K562 (cell line): ENCODE results near the gene CHN2. TPM values are rescaled to one million over a fixed set of nuclear protein-coding genes. Genes with fewer than 3 reads are reported as not detected.

Source experiments
- ETV1 ChIP-seq: fragments of 450-650 bp; conservative IDR thresholded peaks from 2 replicates; pipeline ENCODE4 v1.6.1; 2016; ENCODE audit warnings: missing genetic modification characterization, control low read depth, low read depth, missing compliant biosample characterization
- HES1 ChIP-seq: fragments of 450-650 bp; IDR thresholded peaks from 2 replicates; pipeline ENCODE4 v1.6.1; 2016; ENCODE audit warnings: low read depth, mild to moderate bottlenecking, moderate library complexity
- HMBOX1 ChIP-seq: sonication (generic); IDR thresholded peaks from 2 replicates; pipeline ENCODE4 v1.6.1; 2016
- NBN ChIP-seq: fragments of 450-650 bp; IDR thresholded peaks from 2 replicates; pipeline ENCODE4 v1.6.1; 2016; ENCODE audit warnings: low read depth, mild to moderate bottlenecking
- NR1H2 ChIP-seq: sonication (generic); formaldehyde crosslinking; IDR thresholded peaks from 2 replicates; pipeline ENCODE4 v1.4.0; 2020; ENCODE audit warnings: mild to moderate bottlenecking, missing genetic modification reagents
- RNF2 ChIP-seq: sonication (generic); IDR thresholded peaks from 2 replicates; pipeline ENCODE4 v1.6.1; 2016
- STAT5A ChIP-seq: IDR thresholded peaks from 2 replicates; pipeline ENCODE4 v1.6.1; 2012; ENCODE audit warnings: low read length, inconsistent platforms, borderline replicate concordance
- polyA plus RNA-seq, 8 experiments: library from polyadenylated mRNA; depleted of rRNA in 4 of 8; stranded (reverse) in 5 of 8; unstranded in 3 of 8; fragments of >200 nt; fragmentation: Nextera tagmentation in 2 of 8; fragmentation: Illumina TruSeq in 1 of 8; extraction: Ambion mirVana in 2 of 8; extraction: Trizol in 1 of 8; gene quantifications; 2 replicates each; pipeline versions ENCODE4 v1.2.1 to v1.2.3, GENCODE V29; 2011 to 2014; ENCODE audit warnings: inconsistent platforms in 1 of 8, missing spikeins in 1 of 8
- total RNA-seq, 7 experiments: library from RNA; depleted of rRNA in 6 of 7; stranded (reverse); fragments of >200 nt in 6 of 7; fragmentation: Illumina TruSeq in 2 of 7; extraction: Trizol in 2 of 7; gene quantifications; 2 replicates each; pipeline versions ENCODE4 v1.2.1 to v1.2.3, GENCODE V29; 2011 to 2021; ENCODE audit warnings: low replicate concordance in 1 of 7
- TF ChIP-seq, protein P1 (sequence below): sonication (generic); formaldehyde crosslinking; IDR thresholded peaks from 2 replicates; pipeline ENCODE4 v1.8.1; 2023; ENCODE audit warnings: mild to moderate bottlenecking, missing genetic modification reagents

CHN2 gene
- total and polyA plus RNA-seq, 9 of the 15 experiments (the other 6 are each of a cell fraction or from before 2014, with no cell fraction given), result 0.12 to 2.1 (median 0.31) TPM; not detected in 1

DNA sequence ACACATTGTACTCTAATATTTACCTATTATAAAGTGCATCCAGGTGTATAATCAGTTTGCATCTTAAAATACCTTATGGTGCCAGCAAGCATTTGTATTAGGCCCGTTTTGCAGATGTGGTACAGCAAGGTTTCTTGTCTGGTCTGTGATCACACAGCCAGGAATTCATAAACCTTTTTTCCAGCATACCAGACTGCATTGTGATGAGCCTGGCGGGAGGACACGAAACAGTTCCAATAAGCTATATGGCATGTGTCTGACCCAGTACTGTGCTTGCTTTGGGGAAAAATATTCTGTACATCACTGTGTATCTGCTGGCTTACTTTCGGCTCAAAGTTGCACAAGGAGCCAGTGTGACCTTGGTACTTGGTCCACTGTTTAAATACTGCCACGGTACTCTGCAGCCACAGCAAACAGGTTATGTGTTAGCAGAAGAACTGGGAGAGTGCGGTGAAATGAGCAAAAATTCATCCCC is 36.3 kb downstream of the CHN2 start (continued):
- TF ChIP-seq HES1 (no peak), NR1H2 (CRISPR knock-in tag) (no peak), NBN (no peak), RNF2 (no peak), HMBOX1 (no peak), ETV1 (tag) (no peak), STAT5A (no peak)
- TF ChIP-seq, protein P1, sequence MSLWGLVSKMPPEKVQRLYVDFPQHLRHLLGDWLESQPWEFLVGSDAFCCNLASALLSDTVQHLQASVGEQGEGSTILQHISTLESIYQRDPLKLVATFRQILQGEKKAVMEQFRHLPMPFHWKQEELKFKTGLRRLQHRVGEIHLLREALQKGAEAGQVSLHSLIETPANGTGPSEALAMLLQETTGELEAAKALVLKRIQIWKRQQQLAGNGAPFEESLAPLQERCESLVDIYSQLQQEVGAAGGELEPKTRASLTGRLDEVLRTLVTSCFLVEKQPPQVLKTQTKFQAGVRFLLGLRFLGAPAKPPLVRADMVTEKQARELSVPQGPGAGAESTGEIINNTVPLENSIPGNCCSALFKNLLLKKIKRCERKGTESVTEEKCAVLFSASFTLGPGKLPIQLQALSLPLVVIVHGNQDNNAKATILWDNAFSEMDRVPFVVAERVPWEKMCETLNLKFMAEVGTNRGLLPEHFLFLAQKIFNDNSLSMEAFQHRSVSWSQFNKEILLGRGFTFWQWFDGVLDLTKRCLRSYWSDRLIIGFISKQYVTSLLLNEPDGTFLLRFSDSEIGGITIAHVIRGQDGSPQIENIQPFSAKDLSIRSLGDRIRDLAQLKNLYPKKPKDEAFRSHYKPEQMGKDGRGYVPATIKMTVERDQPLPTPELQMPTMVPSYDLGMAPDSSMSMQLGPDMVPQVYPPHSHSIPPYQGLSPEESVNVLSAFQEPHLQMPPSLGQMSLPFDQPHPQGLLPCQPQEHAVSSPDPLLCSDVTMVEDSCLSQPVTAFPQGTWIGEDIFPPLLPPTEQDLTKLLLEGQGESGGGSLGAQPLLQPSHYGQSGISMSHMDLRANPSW, result no peak
